ENCODE measurements around the gene FOXK1.
A peak's percentile ranks its signal among the peaks of the same experiment; 100 is the strongest.

Gene FOXK1

DNA sequence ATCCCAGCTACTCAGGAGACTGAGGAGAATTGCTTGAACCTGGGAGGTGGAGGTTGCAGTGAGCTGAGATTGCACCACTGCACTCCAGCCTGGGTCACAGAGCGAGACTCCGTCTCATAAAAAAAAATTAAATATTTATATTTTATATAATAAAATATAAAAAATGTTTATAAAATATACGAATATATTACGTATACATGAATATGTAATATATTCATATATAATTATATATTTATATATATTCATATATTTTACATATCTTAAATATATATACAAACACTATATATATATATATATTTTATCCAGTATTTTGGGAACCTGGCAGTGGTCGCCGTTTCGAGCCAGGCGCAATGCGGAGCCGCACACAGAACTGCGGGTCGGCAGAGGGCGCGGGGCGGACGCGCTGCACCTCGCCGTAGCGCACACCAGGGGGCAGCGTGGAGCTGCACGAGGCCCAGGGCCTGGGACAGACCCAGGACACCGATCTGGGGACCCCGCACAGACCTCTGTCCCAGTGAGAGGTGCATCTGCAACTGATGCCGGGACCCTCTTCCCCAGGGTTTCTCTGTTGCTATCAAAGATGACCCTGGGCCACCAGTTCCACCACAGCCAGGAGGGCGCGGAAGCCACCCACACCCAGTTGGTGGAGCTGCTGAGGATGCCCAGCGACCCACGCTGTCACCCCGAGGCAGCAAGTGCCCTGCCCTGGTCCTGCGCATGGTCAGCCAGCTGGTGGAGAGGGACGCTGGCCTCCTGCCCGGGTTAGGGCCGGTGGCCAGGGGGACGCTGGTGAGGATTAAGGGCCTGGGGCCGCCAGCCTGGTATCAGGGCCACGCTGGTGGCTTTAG, 116.0 kb downstream of the FOXK1 start:
- H3K4me2 ChIP-seq (ENCODE audit: low read length) = no peak overlapping the region
- H2BK120ac ChIP-seq (ENCODE audit: low read depth, low read length) = no peak overlapping the region
- H3K4me3 ChIP-seq (ENCODE audit: low read length) = no peak overlapping the region
- H2BK5ac ChIP-seq (ENCODE audit: low read length) = no peak overlapping the region
- WGBS (ENCODE audit: extremely low coverage, insufficient coverage, low lambda C conversion rate) = no CpG with 5 or more reads among the region's 37 CpGs
- H3K23ac ChIP-seq (ENCODE audit: low read length) = no peak overlapping the region
- no peak overlapping the region for H3K9ac ChIP-seq (ENCODE audit: low read length)
- no peaks in the 10 kb centered on the region for H3K79me1 ChIP-seq (ENCODE audit: low read length)
- peak; percentile 67 for DNase-seq
- no peak overlapping the region for H4K8ac ChIP-seq (ENCODE audit: low read depth, low read length)
- no peaks in the 10 kb centered on the region for H3K79me2 ChIP-seq (ENCODE audit: control insufficient read depth, insufficient read depth, low read length)
- no peaks in the 10 kb centered on the region for H3K4me1 ChIP-seq (ENCODE audit: control insufficient read depth, low read depth, low read length)
- H3K27ac ChIP-seq (ENCODE audit: low read depth, low read length) = no peak overlapping the region
- H3K56ac ChIP-seq (ENCODE audit: low read length) = no peak overlapping the region
- no peak overlapping the region for H3K18ac ChIP-seq (ENCODE audit: low read length)
- H3K27me3 ChIP-seq (ENCODE audit: insufficient read depth, low read length, poor library complexity) = no peaks in the 10 kb centered on the region
- H2AK5ac ChIP-seq (ENCODE audit: low read length) = no peak overlapping the region
- H3K36me3 ChIP-seq (ENCODE audit: control insufficient read depth, insufficient read depth, low read length) = no peaks in the 10 kb centered on the region
- no peak overlapping the region for H2BK15ac ChIP-seq (replicated peaks; ENCODE audit: low read depth)
- H4K5ac ChIP-seq (ENCODE audit: low read length) = no peak overlapping the region
- no peak overlapping the region for H3K4ac ChIP-seq (ENCODE audit: low read depth, low read length)

DNA sequence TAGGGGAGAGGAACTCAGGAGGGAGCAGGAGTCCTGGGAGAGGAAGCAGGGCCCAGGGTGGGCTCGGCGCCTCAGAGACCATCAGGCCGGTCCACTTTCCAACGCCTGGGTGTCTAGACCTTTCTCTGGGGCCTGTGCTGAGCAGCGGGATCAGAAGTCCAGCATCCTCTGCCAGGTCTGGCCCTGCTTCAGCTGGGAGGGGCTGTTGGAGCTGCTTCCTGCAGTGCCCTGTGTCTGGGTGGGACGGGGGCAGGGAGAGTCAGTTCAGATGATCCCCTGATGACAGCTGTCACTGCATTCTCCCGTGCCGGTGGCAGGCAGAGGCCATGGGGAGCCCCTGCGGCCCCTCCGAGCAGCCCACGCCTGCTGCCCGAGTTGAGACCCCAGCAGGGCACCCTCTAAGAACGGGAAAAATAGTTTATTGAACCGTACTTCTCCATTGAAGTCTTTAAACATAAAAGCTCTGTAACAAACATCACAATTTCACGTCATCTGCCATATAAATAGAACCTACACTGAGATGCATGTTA, 116.7 kb downstream of the FOXK1 start:
- H3K4me1 ChIP-seq (ENCODE audit: control insufficient read depth, low read depth, low read length) = no peaks in the 10 kb centered on the region
- H3K27me3 ChIP-seq (ENCODE audit: insufficient read depth, low read length, poor library complexity) = no peaks in the 10 kb centered on the region
- no peak overlapping the region for H4K5ac ChIP-seq (ENCODE audit: low read length)
- H3K18ac ChIP-seq (ENCODE audit: low read length) = no peak overlapping the region
- no peak overlapping the region for H2AK5ac ChIP-seq (ENCODE audit: low read length)
- H4K8ac ChIP-seq (ENCODE audit: low read depth, low read length) = no peak overlapping the region
- no peaks in the 10 kb centered on the region for H3K36me3 ChIP-seq (ENCODE audit: control insufficient read depth, insufficient read depth, low read length)
- WGBS (ENCODE audit: extremely low coverage, insufficient coverage, low lambda C conversion rate) = no CpG with 5 or more reads among the region's 15 CpGs
- H3K27ac ChIP-seq (ENCODE audit: low read depth, low read length) = no peak overlapping the region
- no peak overlapping the region for H3K4ac ChIP-seq (ENCODE audit: low read depth, low read length)
- no peak overlapping the region for H3K4me3 ChIP-seq (ENCODE audit: low read length)
- no peak overlapping the region for H3K9ac ChIP-seq (ENCODE audit: low read length)
- H3K79me2 ChIP-seq (ENCODE audit: control insufficient read depth, insufficient read depth, low read length) = no peaks in the 10 kb centered on the region
- H2BK120ac ChIP-seq (ENCODE audit: low read depth, low read length) = no peak overlapping the region
- no peak overlapping the region for H2BK5ac ChIP-seq (ENCODE audit: low read length)
- H3K4me2 ChIP-seq (ENCODE audit: low read length) = no peak overlapping the region
- H2BK15ac ChIP-seq (replicated peaks; ENCODE audit: low read depth) = no peak overlapping the region
- H3K23ac ChIP-seq (ENCODE audit: low read length) = no peak overlapping the region
- H3K79me1 ChIP-seq (ENCODE audit: low read length) = no peaks in the 10 kb centered on the region
- DNase-seq = no peak
- H3K56ac ChIP-seq (ENCODE audit: low read length) = no peak overlapping the region

DNA sequence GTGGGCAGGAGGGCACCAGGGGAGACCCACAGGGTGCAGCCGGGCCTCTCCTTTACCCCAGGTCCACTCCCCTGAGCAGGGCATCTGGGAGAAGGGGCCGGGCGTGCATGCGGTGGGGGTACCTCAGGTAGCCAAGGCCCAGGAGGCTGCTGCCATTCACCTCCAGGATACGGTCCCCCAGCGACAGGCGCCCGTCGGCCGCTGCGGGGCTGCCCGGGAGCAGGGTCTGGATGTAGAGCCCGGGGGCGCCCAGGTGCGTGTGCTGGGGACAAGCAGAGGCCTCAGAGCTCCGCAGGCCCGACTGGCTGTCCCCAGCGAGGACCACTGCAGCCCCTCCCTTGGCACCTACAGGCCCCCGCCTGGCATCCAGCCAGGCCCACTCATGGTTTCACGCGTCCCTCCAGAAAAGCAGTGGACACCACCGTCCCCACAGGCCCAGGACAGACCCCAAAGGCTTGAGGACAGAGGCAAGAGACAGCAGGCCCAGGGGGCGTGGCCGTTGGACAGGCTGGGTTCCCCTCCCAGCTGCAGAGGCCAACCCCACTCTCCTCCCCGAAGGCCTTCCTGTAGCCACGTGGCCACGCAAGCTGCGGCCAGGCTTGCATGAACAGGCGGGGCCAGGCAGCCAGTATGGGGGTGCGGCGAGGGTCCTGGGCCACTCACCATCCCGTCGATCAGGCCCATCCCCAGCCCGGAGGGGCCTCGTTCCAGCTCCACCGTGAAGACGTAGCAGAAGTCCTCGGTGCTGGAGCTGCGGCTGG, 117.6 kb downstream of the FOXK1 start:
- DNase-seq = no peak
- Histone ChIP-seq H3K4ac (ENCODE audit: low read depth, low read length) (no peak overlapping the region), H3K36me3 (ENCODE audit: control insufficient read depth, insufficient read depth, low read length) (no peaks in the 10 kb centered on the region), H3K79me2 (ENCODE audit: control insufficient read depth, insufficient read depth, low read length) (no peaks in the 10 kb centered on the region), H3K4me2 (ENCODE audit: low read length) (no peak overlapping the region), H2BK5ac (ENCODE audit: low read length) (no peak overlapping the region), H3K23ac (ENCODE audit: low read length) (no peak overlapping the region), H2AK5ac (ENCODE audit: low read length) (no peak overlapping the region), H3K4me3 (ENCODE audit: low read length) (no peak overlapping the region), H3K79me1 (ENCODE audit: low read length) (no peaks in the 10 kb centered on the region), H2BK120ac (ENCODE audit: low read depth, low read length) (no peak overlapping the region), H3K56ac (ENCODE audit: low read length) (peak overlapping the region; percentile 7), H3K18ac (ENCODE audit: low read length) (no peak overlapping the region), H3K27ac (ENCODE audit: low read depth, low read length) (no peak overlapping the region), H3K9ac (ENCODE audit: low read length) (no peak overlapping the region), H4K8ac (ENCODE audit: low read depth, low read length) (no peak overlapping the region), H4K5ac (ENCODE audit: low read length) (no peak overlapping the region), H3K4me1 (ENCODE audit: control insufficient read depth, low read depth, low read length) (no peaks in the 10 kb centered on the region), H2BK15ac (replicated peaks; ENCODE audit: low read depth) (no peak overlapping the region), H3K27me3 (ENCODE audit: insufficient read depth, low read length, poor library complexity) (no peaks in the 10 kb centered on the region)
- WGBS (ENCODE audit: extremely low coverage, insufficient coverage, low lambda C conversion rate) = no CpG with 5 or more reads among the region's 39 CpGs

DNA sequence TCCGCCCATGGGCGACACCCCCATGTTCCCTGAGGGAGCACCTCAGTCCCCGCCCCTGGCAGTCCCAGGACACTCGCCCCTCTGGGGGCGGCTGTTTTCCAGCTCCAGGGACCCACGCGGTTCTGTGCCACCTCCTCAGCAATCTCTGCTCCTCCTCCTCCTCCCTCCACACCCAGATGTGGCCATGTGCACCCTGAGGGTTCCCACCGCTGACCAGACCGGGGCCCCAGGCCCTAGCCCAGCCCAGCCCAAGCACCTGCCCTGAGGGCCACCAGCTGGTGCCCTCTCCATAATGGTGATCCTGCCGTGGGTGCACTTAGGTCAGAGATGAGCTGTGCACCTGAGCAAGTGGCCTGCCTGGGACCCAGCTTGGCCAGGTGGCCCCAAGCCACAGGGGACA, 118.4 kb downstream of the FOXK1 start:
- no peak overlapping the region for H3K56ac ChIP-seq (ENCODE audit: low read length)
- H4K5ac ChIP-seq (ENCODE audit: low read length) = no peak overlapping the region
- no peak overlapping the region for H3K18ac ChIP-seq (ENCODE audit: low read length)
- H3K79me2 ChIP-seq (ENCODE audit: control insufficient read depth, insufficient read depth, low read length) = no peaks in the 10 kb centered on the region
- no peak overlapping the region for H2BK5ac ChIP-seq (ENCODE audit: low read length)
- WGBS (ENCODE audit: extremely low coverage, insufficient coverage, low lambda C conversion rate) = no CpG with 5 or more reads among the region's 10 CpGs
- DNase-seq = no peak
- H3K4me1 ChIP-seq (ENCODE audit: control insufficient read depth, low read depth, low read length) = no peaks in the 10 kb centered on the region
- no peak overlapping the region for H4K8ac ChIP-seq (ENCODE audit: low read depth, low read length)
- H2AK5ac ChIP-seq (ENCODE audit: low read length) = no peak overlapping the region
- no peak overlapping the region for H3K23ac ChIP-seq (ENCODE audit: low read length)
- no peak overlapping the region for H3K27ac ChIP-seq (ENCODE audit: low read depth, low read length)
- H3K27me3 ChIP-seq (ENCODE audit: insufficient read depth, low read length, poor library complexity) = no peaks in the 10 kb centered on the region
- no peak overlapping the region for H3K4me2 ChIP-seq (ENCODE audit: low read length)
- no peak overlapping the region for H3K9ac ChIP-seq (ENCODE audit: low read length)
- H3K4me3 ChIP-seq (ENCODE audit: low read length) = no peak overlapping the region
- H2BK120ac ChIP-seq (ENCODE audit: low read depth, low read length) = no peak overlapping the region
- H3K36me3 ChIP-seq (ENCODE audit: control insufficient read depth, insufficient read depth, low read length) = no peaks in the 10 kb centered on the region
- H2BK15ac ChIP-seq (replicated peaks; ENCODE audit: low read depth) = no peak overlapping the region
- H3K4ac ChIP-seq (ENCODE audit: low read depth, low read length) = no peak overlapping the region
- no peaks in the 10 kb centered on the region for H3K79me1 ChIP-seq (ENCODE audit: low read length)

DNA sequence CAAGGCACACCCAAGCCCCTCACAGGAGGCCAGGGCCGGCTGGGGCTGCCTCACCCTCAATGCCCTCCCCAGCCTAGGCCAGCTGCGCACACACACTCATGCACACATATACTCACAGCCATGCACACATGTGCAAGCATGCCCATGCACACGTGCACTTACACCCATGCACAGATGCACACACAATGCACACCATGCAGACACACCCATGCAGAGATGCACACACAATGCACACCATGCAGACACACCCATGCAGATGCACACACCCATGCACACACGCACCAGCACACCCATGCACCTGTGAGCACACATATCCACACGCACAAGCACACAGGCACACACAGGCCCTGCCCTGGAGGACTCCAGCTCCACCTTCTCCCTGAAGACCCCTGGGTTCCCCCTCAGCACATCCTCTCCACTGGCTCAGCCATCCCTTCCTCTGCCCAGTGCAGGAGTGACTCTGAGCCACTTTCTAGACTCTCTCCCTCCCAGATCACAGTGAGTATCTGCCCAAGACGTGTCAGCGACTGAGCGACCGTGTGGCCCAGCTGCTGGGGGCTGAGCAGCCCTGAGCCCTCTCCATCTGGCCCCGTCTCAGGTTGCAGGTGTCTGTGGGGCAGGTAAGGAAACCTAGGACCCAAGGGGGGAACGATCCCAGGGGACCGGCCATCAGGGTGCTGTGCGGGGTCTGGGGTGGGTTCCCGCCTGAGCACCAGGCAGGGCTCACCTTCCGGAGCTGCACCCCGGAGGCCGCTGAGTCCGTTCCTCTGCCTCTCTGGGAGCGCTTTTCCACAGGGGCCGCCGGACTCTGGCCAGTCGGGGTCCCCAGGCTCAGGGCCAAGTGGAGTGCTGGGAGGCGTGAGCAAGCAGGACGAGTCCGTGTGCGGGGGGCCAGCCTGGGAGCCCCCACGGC, 119.1 kb downstream of the FOXK1 start:
- no peak overlapping the region for H3K4me2 ChIP-seq (ENCODE audit: low read length)
- no peak overlapping the region for H3K56ac ChIP-seq (ENCODE audit: low read length)
- no peaks in the 10 kb centered on the region for H3K79me2 ChIP-seq (ENCODE audit: control insufficient read depth, insufficient read depth, low read length)
- H2AK5ac ChIP-seq (ENCODE audit: low read length) = no peak overlapping the region
- no peak for DNase-seq
- H3K9ac ChIP-seq (ENCODE audit: low read length) = no peak overlapping the region
- no peak overlapping the region for H2BK15ac ChIP-seq (replicated peaks; ENCODE audit: low read depth)
- H3K27ac ChIP-seq (ENCODE audit: low read depth, low read length) = no peak overlapping the region
- no peaks in the 10 kb centered on the region for H3K79me1 ChIP-seq (ENCODE audit: low read length)
- no peaks in the 10 kb centered on the region for H3K27me3 ChIP-seq (ENCODE audit: insufficient read depth, low read length, poor library complexity)
- H3K23ac ChIP-seq (ENCODE audit: low read length) = no peak overlapping the region
- no peak overlapping the region for H3K18ac ChIP-seq (ENCODE audit: low read length)
- no peak overlapping the region for H2BK5ac ChIP-seq (ENCODE audit: low read length)
- H3K36me3 ChIP-seq (ENCODE audit: control insufficient read depth, insufficient read depth, low read length) = no peaks in the 10 kb centered on the region
- WGBS (ENCODE audit: extremely low coverage, insufficient coverage, low lambda C conversion rate) = no CpG with 5 or more reads among the region's 27 CpGs
- no peaks in the 10 kb centered on the region for H3K4me1 ChIP-seq (ENCODE audit: control insufficient read depth, low read depth, low read length)
- H4K5ac ChIP-seq (ENCODE audit: low read length) = no peak overlapping the region
- H2BK120ac ChIP-seq (ENCODE audit: low read depth, low read length) = no peak overlapping the region
- no peak overlapping the region for H3K4ac ChIP-seq (ENCODE audit: low read depth, low read length)
- no peak overlapping the region for H3K4me3 ChIP-seq (ENCODE audit: low read length)
- no peak overlapping the region for H4K8ac ChIP-seq (ENCODE audit: low read depth, low read length)

Data from mesendoderm (in vitro differentiated cells).